PC-9 (cell line): ENCODE data around the gene CARNS1.

Experiments
- CTCF ChIP-seq: fragments of 200-600 bp; sonication (generic); conservative IDR thresholded peaks from 2 replicates; pipeline ENCODE4 v1.6.1; 2017; ENCODE audit warnings: mixed run types, antibody characterized with exemption, mild to moderate bottlenecking, moderate library complexity
- EZH2 ChIP-seq: fragments of 200-600 bp; sonication (generic); IDR thresholded peaks from 2 replicates; pipeline ENCODE4 v1.8.0; 2017; ENCODE audit warnings: antibody characterized with exemption, low read depth

- TF ChIP-seq CTCF (no peak), EZH2 (no peak)
These were observed 51.7 kb downstream of the CARNS1 start for GRCh38 chr11:67466962-67467771.
